22Rv1 (cell line): ENCODE data around the gene ADCY2.

ENCODE experiments used
- ZFX ChIP-seq: fragments of 450-650 bp; IDR thresholded peaks from 2 replicates; pipeline ENCODE4 v1.6.1; 2017; ENCODE audit warnings: antibody characterized with exemption, borderline replicate concordance
- TF ChIP-seq, protein P1 (sequence below): fragments of 450-650 bp; IDR thresholded peaks from 2 replicates; pipeline ENCODE4 v1.5.1; 2017; ENCODE audit warnings: mild to moderate bottlenecking

GRCh38 chr5:7776442-7776841, 380.5 kb downstream of the ADCY2 start:
- TF ChIP-seq, protein P1, sequence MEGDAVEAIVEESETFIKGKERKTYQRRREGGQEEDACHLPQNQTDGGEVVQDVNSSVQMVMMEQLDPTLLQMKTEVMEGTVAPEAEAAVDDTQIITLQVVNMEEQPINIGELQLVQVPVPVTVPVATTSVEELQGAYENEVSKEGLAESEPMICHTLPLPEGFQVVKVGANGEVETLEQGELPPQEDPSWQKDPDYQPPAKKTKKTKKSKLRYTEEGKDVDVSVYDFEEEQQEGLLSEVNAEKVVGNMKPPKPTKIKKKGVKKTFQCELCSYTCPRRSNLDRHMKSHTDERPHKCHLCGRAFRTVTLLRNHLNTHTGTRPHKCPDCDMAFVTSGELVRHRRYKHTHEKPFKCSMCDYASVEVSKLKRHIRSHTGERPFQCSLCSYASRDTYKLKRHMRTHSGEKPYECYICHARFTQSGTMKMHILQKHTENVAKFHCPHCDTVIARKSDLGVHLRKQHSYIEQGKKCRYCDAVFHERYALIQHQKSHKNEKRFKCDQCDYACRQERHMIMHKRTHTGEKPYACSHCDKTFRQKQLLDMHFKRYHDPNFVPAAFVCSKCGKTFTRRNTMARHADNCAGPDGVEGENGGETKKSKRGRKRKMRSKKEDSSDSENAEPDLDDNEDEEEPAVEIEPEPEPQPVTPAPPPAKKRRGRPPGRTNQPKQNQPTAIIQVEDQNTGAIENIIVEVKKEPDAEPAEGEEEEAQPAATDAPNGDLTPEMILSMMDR = no peak
- no peak for TF ChIP-seq ZFX
